ENCODE data around the gene CPSF6.

DNA sequence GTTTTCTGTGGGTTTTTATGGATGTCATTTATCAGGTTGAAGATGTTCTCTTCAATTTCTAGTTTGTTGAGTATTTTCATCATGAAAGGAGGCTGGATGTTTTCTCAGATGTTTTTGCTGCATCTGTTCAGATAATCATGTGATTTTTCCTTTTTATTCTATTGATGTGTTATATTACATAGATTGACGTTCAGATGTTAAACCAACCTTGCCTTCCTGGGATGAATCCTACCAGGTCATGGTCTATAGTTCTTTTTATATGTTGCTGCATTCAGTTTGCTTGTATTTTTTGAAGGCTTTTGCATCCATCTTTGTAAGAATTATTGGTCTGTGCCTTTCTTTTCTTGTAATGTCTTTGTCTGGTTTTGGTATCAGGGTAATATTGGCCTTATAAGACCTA is 64.9 kb downstream of the CPSF6 start:
- TF ChIP-seq, protein P1, sequence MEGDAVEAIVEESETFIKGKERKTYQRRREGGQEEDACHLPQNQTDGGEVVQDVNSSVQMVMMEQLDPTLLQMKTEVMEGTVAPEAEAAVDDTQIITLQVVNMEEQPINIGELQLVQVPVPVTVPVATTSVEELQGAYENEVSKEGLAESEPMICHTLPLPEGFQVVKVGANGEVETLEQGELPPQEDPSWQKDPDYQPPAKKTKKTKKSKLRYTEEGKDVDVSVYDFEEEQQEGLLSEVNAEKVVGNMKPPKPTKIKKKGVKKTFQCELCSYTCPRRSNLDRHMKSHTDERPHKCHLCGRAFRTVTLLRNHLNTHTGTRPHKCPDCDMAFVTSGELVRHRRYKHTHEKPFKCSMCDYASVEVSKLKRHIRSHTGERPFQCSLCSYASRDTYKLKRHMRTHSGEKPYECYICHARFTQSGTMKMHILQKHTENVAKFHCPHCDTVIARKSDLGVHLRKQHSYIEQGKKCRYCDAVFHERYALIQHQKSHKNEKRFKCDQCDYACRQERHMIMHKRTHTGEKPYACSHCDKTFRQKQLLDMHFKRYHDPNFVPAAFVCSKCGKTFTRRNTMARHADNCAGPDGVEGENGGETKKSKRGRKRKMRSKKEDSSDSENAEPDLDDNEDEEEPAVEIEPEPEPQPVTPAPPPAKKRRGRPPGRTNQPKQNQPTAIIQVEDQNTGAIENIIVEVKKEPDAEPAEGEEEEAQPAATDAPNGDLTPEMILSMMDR (conservative IDR thresholded peaks at IDR 0.05): no peak
- TF ChIP-seq EZH2 (IDR thresholded peaks at IDR 0.05; ENCODE audit: low read depth): no peak
